Measurements from ENCODE around the gene CYP11A1.

The CYP11A1 gene

DNA sequence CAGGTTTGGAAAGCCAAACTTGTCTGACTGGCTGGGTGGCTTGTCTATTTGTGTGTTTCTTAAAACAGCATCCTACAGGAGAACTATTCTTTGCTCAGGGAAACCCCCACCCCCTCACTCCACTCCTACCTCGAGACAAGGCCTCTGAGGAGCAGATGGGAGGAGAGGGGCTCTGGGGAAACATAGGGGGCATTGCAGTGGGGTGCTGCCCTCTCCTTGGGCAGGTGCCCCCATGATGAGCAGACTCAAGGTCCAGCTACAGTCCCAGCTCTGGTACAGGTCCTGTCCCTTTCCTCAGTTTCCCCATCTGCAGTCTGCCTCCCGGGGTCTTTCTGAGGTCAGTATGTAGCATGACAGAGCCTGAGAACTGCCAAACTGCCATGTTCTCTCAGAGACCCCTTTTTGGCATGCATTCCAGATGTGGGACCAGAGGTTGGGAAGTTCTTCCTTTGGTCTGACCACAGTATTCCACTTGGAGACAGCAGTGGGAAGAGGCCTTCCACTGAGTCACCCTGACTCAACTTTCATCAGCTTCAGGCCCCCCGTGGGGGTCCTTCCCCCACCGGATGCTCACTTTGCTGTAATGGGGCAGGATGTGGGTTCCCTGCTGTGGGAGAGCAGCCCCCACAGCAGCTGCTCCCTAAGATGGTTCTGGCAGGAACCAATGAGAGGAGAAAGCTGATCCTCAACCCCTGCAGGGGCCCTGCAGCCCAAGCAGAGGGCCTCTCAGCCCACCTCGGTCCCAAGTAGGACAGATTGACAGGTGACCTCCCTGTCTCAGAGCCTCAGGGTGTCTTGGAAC is 32.3 kb upstream of the CYP11A1 start:
- no peak overlapping the region for H3K4me3 ChIP-seq (ENCODE audit: low read length)
- no peak overlapping the region for H3K9ac ChIP-seq (ENCODE audit: low read length)
- no peaks in the 10 kb centered on the region for H3K9me3 ChIP-seq (ENCODE audit: control insufficient read depth, low read depth, low read length)
- no peaks in the 10 kb centered on the region for H3K36me3 ChIP-seq (ENCODE audit: control insufficient read depth, low read depth, low read length)
- no peak overlapping the region for H3K27ac ChIP-seq (ENCODE audit: low read length)
- H3K4me1 ChIP-seq (ENCODE audit: control insufficient read depth, low read depth, low read length) = peaks cover 8% of the 10 kb centered on the region
- H3K27me3 ChIP-seq (ENCODE audit: control insufficient read depth, insufficient read depth, low read length) = no peaks in the 10 kb centered on the region

DNA sequence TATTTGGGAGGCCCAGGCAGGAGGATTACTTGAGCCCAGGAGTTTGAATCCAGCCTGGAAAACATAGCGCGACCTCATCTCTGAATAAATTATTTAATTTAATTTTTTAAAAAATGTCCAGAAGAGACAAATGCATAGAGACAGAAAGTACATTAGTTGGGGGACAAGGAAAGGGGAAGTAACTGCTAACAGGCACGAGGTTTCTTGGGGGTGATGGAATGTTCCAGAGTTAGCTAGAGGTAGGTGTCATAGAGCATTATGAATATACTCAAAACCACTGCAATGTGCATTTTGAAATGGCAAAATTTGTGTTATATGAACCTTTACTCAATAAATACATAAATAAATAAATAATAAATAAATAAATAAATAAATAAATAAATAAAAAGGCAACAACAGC is 31.7 kb upstream of the CYP11A1 start:
- Histone ChIP-seq H3K4me1 (ENCODE audit: control insufficient read depth, low read depth, low read length) (peaks cover 8% of the 10 kb centered on the region), H3K4me3 (ENCODE audit: low read length) (no peak overlapping the region), H3K9me3 (ENCODE audit: control insufficient read depth, low read depth, low read length) (no peaks in the 10 kb centered on the region), H3K9ac (ENCODE audit: low read length) (no peak overlapping the region), H3K27ac (ENCODE audit: low read length) (no peak overlapping the region), H3K27me3 (ENCODE audit: control insufficient read depth, insufficient read depth, low read length) (no peaks in the 10 kb centered on the region), H3K36me3 (ENCODE audit: control insufficient read depth, low read depth, low read length) (no peaks in the 10 kb centered on the region)

GRCh38 chr15:74398183-74398582 is 30.7 kb upstream of the CYP11A1 start:
- no peak overlapping the region for H3K9ac ChIP-seq (ENCODE audit: low read length)
- no peaks in the 10 kb centered on the region for H3K36me3 ChIP-seq (ENCODE audit: control insufficient read depth, low read depth, low read length)
- H3K4me3 ChIP-seq (ENCODE audit: low read length) = no peak overlapping the region
- no peak overlapping the region for H3K27ac ChIP-seq (ENCODE audit: low read length)
- H3K4me1 ChIP-seq (ENCODE audit: control insufficient read depth, low read depth, low read length) = peaks cover 8% of the 10 kb centered on the region
- H3K27me3 ChIP-seq (ENCODE audit: control insufficient read depth, insufficient read depth, low read length) = no peaks in the 10 kb centered on the region
- no peaks in the 10 kb centered on the region for H3K9me3 ChIP-seq (ENCODE audit: control insufficient read depth, low read depth, low read length)

DNA sequence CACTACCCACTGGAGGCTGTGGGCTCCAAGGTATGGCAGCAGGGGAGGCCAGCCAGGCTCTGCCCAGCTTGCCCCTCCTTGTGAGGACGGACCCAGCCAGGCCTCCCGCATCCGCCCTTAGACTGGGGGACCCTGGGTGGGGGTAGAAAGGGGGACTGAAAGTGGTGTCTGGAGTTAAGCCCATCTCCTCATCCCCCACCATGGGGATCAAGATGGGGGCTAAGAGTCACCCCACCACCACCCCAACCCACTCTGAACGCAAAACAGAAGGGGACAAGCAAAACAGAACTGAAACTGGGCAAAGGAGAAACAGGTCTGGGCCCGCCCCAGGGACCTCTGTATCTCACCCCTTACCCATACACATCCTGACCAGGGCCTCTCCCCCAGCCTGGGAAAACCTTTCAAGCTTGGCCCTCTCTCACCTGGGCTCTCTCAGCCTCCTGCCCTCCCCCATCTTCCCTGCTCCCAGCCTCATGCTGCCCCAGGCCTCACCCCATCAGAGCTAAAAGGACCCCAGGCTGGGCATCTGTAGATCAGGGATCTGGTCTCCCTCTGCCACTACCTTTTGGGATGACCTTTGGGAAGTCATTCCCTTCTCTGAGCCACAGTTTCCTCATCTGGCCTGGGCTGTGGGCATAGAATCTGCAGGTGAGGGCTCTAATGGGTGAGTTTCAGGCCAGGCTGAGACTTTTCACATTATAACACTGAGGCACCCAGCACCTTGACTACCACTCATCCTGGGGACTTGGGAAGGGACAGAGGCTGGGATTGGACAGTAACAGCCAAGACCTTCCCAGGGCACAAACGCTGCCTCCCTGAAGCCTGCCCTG is 30.0 kb upstream of the CYP11A1 start:
- H3K4me3 ChIP-seq (ENCODE audit: low read length) = no peak overlapping the region
- no peaks in the 10 kb centered on the region for H3K9me3 ChIP-seq (ENCODE audit: control insufficient read depth, low read depth, low read length)
- no peaks in the 10 kb centered on the region for H3K36me3 ChIP-seq (ENCODE audit: control insufficient read depth, low read depth, low read length)
- H3K9ac ChIP-seq (ENCODE audit: low read length) = no peak overlapping the region
- peaks cover 8% of the 10 kb centered on the region for H3K4me1 ChIP-seq (ENCODE audit: control insufficient read depth, low read depth, low read length)
- no peak overlapping the region for H3K27ac ChIP-seq (ENCODE audit: low read length)
- no peaks in the 10 kb centered on the region for H3K27me3 ChIP-seq (ENCODE audit: control insufficient read depth, insufficient read depth, low read length)

- Histone ChIP-seq H3K27ac (ENCODE audit: low read length) (no peak overlapping the region), H3K4me1 (ENCODE audit: control insufficient read depth, low read depth, low read length) (peaks cover 8% of the 10 kb centered on the region), H3K27me3 (ENCODE audit: control insufficient read depth, insufficient read depth, low read length) (no peaks in the 10 kb centered on the region), H3K9me3 (ENCODE audit: control insufficient read depth, low read depth, low read length) (no peaks in the 10 kb centered on the region), H3K9ac (ENCODE audit: low read length) (no peak overlapping the region), H3K4me3 (ENCODE audit: low read length) (no peak overlapping the region), H3K36me3 (ENCODE audit: control insufficient read depth, low read depth, low read length) (no peaks in the 10 kb centered on the region)
These were observed 29.2 kb upstream of the CYP11A1 start for GRCh38 chr15:74396445-74397238.

DNA sequence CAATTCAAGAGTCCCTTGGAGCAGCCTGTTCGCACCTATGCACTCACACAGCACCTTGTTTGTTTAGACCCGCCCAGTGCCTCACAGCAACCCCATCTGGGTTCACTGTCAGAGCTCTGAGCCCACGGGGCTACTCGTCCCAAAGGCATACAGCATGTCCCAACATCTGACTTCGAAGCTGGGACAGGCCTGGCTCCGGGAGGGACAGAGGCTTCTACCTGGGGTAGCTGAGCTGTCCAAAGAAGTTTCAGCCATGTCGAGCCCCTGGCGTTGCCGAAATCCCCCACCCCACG is 28.6 kb upstream of the CYP11A1 start:
- Histone ChIP-seq H3K9ac (ENCODE audit: low read length) (no peak overlapping the region), H3K9me3 (ENCODE audit: control insufficient read depth, low read depth, low read length) (no peaks in the 10 kb centered on the region), H3K4me3 (ENCODE audit: low read length) (no peak overlapping the region), H3K27ac (ENCODE audit: low read length) (no peak overlapping the region), H3K4me1 (ENCODE audit: control insufficient read depth, low read depth, low read length) (peaks cover 8% of the 10 kb centered on the region), H3K27me3 (ENCODE audit: control insufficient read depth, insufficient read depth, low read length) (no peaks in the 10 kb centered on the region), H3K36me3 (ENCODE audit: control insufficient read depth, low read depth, low read length) (no peaks in the 10 kb centered on the region)

GRCh38 chr15:74395319-74396145 is 28.1 kb upstream of the CYP11A1 start:
- no peak overlapping the region for H3K27ac ChIP-seq (ENCODE audit: low read length)
- no peak overlapping the region for H3K9ac ChIP-seq (ENCODE audit: low read length)
- H3K9me3 ChIP-seq (ENCODE audit: control insufficient read depth, low read depth, low read length) = no peaks in the 10 kb centered on the region
- peaks cover 5% of the 10 kb centered on the region for H3K4me1 ChIP-seq (ENCODE audit: control insufficient read depth, low read depth, low read length)
- H3K27me3 ChIP-seq (ENCODE audit: control insufficient read depth, insufficient read depth, low read length) = no peaks in the 10 kb centered on the region
- H3K36me3 ChIP-seq (ENCODE audit: control insufficient read depth, low read depth, low read length) = no peaks in the 10 kb centered on the region
- H3K4me3 ChIP-seq (ENCODE audit: low read length) = no peak overlapping the region

- no peak overlapping the region for H3K9ac ChIP-seq (ENCODE audit: low read length)
- H3K4me3 ChIP-seq (ENCODE audit: low read length) = no peak overlapping the region
- H3K9me3 ChIP-seq (ENCODE audit: control insufficient read depth, low read depth, low read length) = no peaks in the 10 kb centered on the region
- H3K27ac ChIP-seq (ENCODE audit: low read length) = no peak overlapping the region
- H3K27me3 ChIP-seq (ENCODE audit: control insufficient read depth, insufficient read depth, low read length) = no peaks in the 10 kb centered on the region
- no peaks in the 10 kb centered on the region for H3K4me1 ChIP-seq (ENCODE audit: control insufficient read depth, low read depth, low read length)
- H3K36me3 ChIP-seq (ENCODE audit: control insufficient read depth, low read depth, low read length) = no peaks in the 10 kb centered on the region
These were observed 26.8 kb upstream of the CYP11A1 start for GRCh38 chr15:74394090-74394846.

DNA sequence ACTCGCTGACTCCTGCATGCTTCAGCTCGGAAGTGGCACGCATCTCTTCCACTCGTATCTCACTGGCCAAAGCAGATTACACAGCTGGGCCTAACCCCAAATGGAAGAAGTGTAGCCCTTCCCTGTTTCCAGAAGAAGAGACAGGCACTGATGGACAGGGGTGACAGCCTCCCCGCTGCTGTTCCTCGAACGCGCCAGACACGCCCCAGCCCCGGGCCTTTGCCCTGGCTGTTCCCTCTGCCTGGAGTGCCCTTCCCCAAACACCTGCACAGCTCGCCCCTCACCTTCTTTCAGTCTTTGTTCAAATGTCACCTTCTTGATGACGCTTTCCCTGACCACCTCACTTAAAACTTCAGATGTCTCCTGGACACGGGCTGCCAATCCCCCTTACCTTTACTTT is 26.0 kb upstream of the CYP11A1 start:
- H3K27me3 ChIP-seq (ENCODE audit: control insufficient read depth, insufficient read depth, low read length) = no peaks in the 10 kb centered on the region
- H3K4me3 ChIP-seq (ENCODE audit: low read length) = no peak overlapping the region
- no peak overlapping the region for H3K9ac ChIP-seq (ENCODE audit: low read length)
- H3K4me1 ChIP-seq (ENCODE audit: control insufficient read depth, low read depth, low read length) = no peaks in the 10 kb centered on the region
- no peak overlapping the region for H3K27ac ChIP-seq (ENCODE audit: low read length)
- H3K36me3 ChIP-seq (ENCODE audit: control insufficient read depth, low read depth, low read length) = no peaks in the 10 kb centered on the region
- no peaks in the 10 kb centered on the region for H3K9me3 ChIP-seq (ENCODE audit: control insufficient read depth, low read depth, low read length)

GRCh38 chr15:74392902-74393301 is 25.5 kb upstream of the CYP11A1 start:
- H3K36me3 ChIP-seq (ENCODE audit: control insufficient read depth, low read depth, low read length) = no peaks in the 10 kb centered on the region
- H3K9ac ChIP-seq (ENCODE audit: low read length) = no peak overlapping the region
- no peak overlapping the region for H3K27ac ChIP-seq (ENCODE audit: low read length)
- H3K9me3 ChIP-seq (ENCODE audit: control insufficient read depth, low read depth, low read length) = no peaks in the 10 kb centered on the region
- no peaks in the 10 kb centered on the region for H3K27me3 ChIP-seq (ENCODE audit: control insufficient read depth, insufficient read depth, low read length)
- H3K4me3 ChIP-seq (ENCODE audit: low read length) = no peak overlapping the region
- no peaks in the 10 kb centered on the region for H3K4me1 ChIP-seq (ENCODE audit: control insufficient read depth, low read depth, low read length)

All from iPS-18a (cell line).